RPMI7951 (cell line): ENCODE results near the gene TP53BP2. TPM values are rescaled to one million over a fixed set of nuclear protein-coding genes. Genes with fewer than 3 reads are reported as not detected.
"Not testable (repeated sequence)": the region's sequence is repeated elsewhere in the genome, so short reads cannot be mapped to it uniquely, and the experiment has no call there.

Source experiments
- DNase-seq: peaks from one replicate; pipeline ENCODE4 v3.0.0-alpha.2; 2012; ENCODE audit warnings: low read depth
- total RNA-seq: library from RNA; depleted of rRNA; stranded (reverse); fragments of >200 nt; shearing (Covaris generic); gene quantifications from 2 replicates; pipeline ENCODE4 v1.2.3, GENCODE V29; 2014; rRNA removed

TP53BP2 gene
- 19.2 and 23.7 TPM in 2 replicates for total RNA-seq

GRCh38 chr1:223845810-223846682, at the start of gene TP53BP2:
Gene TP53BP2, minus strand, starts transcription at chr1:223845947. Its CDS starts 267 bp downstream, at chr1:223845680.
- DNase-seq, result peak; percentile 81

GRCh38 chr1:223890494-223890893, 44.7 kb upstream of the TP53BP2 start:
- not testable (repeated sequence) for DNase-seq

- not testable (repeated sequence) for DNase-seq
Observed at GRCh38 chr1:223889319-223889718, 43.6 kb upstream of the TP53BP2 start.

GRCh38 chr1:223887747-223888418, 42.1 kb upstream of the TP53BP2 start:
- peak; percentile 96 for DNase-seq

- DNase-seq, result no peak
Observed at GRCh38 chr1:223886516-223886921, 40.8 kb upstream of the TP53BP2 start.

GRCh38 chr1:223885614-223886013, 39.9 kb upstream of the TP53BP2 start:
- no peak for DNase-seq

GRCh38 chr1:223878598-223879325, 33.0 kb upstream of the TP53BP2 start:
- DNase-seq, result no peak

- DNase-seq, result no peak
Observed at GRCh38 chr1:223877804-223878203, 32.1 kb upstream of the TP53BP2 start.

- DNase-seq, result no peak
Observed at GRCh38 chr1:223876590-223876989, 30.8 kb upstream of the TP53BP2 start.

- DNase-seq, result no peak
Observed at GRCh38 chr1:223873044-223873443, 27.3 kb upstream of the TP53BP2 start.

- no peak for DNase-seq
Observed at GRCh38 chr1:223872308-223872901, 26.7 kb upstream of the TP53BP2 start.

GRCh38 chr1:223870617-223871574, 25.1 kb upstream of the TP53BP2 start:
- DNase-seq, result no peak

- DNase-seq, result not testable (repeated sequence)
Observed at GRCh38 chr1:223864599-223865368, 19.0 kb upstream of the TP53BP2 start.

- DNase-seq, result no peak
Observed at GRCh38 chr1:223864084-223864483, 18.3 kb upstream of the TP53BP2 start.

- no peak for DNase-seq
Observed at GRCh38 chr1:223861904-223862303, 16.2 kb upstream of the TP53BP2 start.

GRCh38 chr1:223860051-223860622, 14.4 kb upstream of the TP53BP2 start:
- no peak for DNase-seq

- no peak for DNase-seq
Observed at GRCh38 chr1:223859058-223859457, 13.3 kb upstream of the TP53BP2 start.

GRCh38 chr1:223856386-223856785, 10.6 kb upstream of the TP53BP2 start:
- no peak for DNase-seq

GRCh38 chr1:223853748-223854147, 8.0 kb upstream of the TP53BP2 start:
- DNase-seq, result no peak
